HG02885 (cell line): Measurements from ENCODE around the gene GPER1.
"Not testable (repeated sequence)": the region's sequence is repeated elsewhere in the genome, so short reads cannot be mapped to it uniquely, and the experiment has no call there.

Source experiments
- ATAC-seq: cut with Tn5 transposase; IDR thresholded peaks from one replicate; pipeline ENCODE4 v1.9.1; 2021; ENCODE audit warnings: mild to moderate bottlenecking; ENCODE audit not compliant: unreplicated experiment, poor library complexity

GPER1 gene

GRCh38 chr7:1087952-1088920 lies at the start of gene GPER1:
TSS of gene GPER1 (plus strand) at chr7:1088113. CDS start at chr7:1091729, 3,616 bp downstream.
- ATAC-seq, result no peak

GRCh38 chr7:1040233-1040632 lies 47.7 kb upstream of the GPER1 start:
- not testable (repeated sequence) for ATAC-seq

GRCh38 chr7:1040790-1041189 lies 47.1 kb upstream of the GPER1 start:
- no peak for ATAC-seq

GRCh38 chr7:1041551-1042491 lies 46.1 kb upstream of the GPER1 start:
- no peak for ATAC-seq

GRCh38 chr7:1042492-1042833 lies 45.5 kb upstream of the GPER1 start:
- no peak for ATAC-seq

GRCh38 chr7:1043552-1044188 lies 44.2 kb upstream of the GPER1 start:
- no peak for ATAC-seq

GRCh38 chr7:1044189-1045068 lies 43.5 kb upstream of the GPER1 start, which contains the start of gene GPR146:
TSS of gene GPR146 (plus strand) at chr7:1044546. CDS start at chr7:1057516, 12,970 bp downstream.
- peak; percentile 94 for ATAC-seq

GRCh38 chr7:1045069-1046063 lies 42.5 kb upstream of the GPER1 start:
- ATAC-seq, result no peak

GRCh38 chr7:1046722-1047679 lies 40.9 kb upstream of the GPER1 start:
- ATAC-seq, result no peak

- no peak for ATAC-seq
These were observed 38.7 kb upstream of the GPER1 start for GRCh38 chr7:1049006-1049741.

GRCh38 chr7:1049801-1050200 lies 38.1 kb upstream of the GPER1 start:
- ATAC-seq, result no peak

- ATAC-seq, result no peak
These were observed 37.5 kb upstream of the GPER1 start for GRCh38 chr7:1050254-1050906.

GRCh38 chr7:1050956-1051690 lies 36.8 kb upstream of the GPER1 start:
- ATAC-seq, result no peak

- no peak for ATAC-seq
These were observed 35.7 kb upstream of the GPER1 start for GRCh38 chr7:1052031-1052818.

GRCh38 chr7:1053002-1053411 lies 34.9 kb upstream of the GPER1 start:
- ATAC-seq, result no peak
